ENCODE results near the gene KCNJ15. TPM values are rescaled to one million over a fixed set of nuclear protein-coding genes. Genes with fewer than 3 reads are reported as not detected.

The KCNJ15 gene
- total RNA-seq, 1 donor from 2014 or later, result 17.5 TPM

DNA sequence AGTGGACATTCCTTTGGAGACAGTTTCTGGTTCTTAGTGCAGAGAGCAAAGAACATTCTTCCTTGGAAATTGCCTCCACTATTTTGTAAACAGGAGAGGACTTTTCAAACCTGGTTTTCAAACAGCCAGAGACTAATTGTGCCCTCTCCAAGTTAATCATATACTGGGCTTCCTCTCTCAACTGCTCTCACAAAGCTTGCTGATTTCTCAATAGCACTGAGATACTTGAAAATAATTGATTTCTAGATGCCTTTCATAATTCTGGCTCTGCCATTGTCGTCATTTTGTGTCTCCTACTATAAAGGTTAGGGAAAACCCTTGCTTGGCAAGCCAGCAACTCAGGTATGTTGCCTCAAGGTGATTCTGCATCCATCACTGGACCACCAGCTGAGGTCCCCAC lies 56.0 kb downstream of the KCNJ15 start:
- intact Hi-C loops (cut with DNase I), result no loop called here
- Histone ChIP-seq H3K36me3 (no peaks in the 10 kb centered on the region), H3K27me3 (no peaks in the 10 kb centered on the region), H3K27ac (no peak overlapping the region), H3K4me3 (no peak overlapping the region), H3K9me3 (no peaks in the 10 kb centered on the region), H3K4me1 (peaks cover 0 to 3% of the 10 kb centered on the region in 2 donors)
- TF ChIP-seq CTCF (IDR thresholded peaks at IDR 0.05), result no peak
- DNase-seq (ENCODE audit: low spot score in 2 of 2), result no peak

GRCh38 chr21:38314558-38314957 lies 57.8 kb downstream of the KCNJ15 start:
- no peaks in the 10 kb centered on the region for H3K4me1 ChIP-seq
- no peaks in the 10 kb centered on the region for H3K27me3 ChIP-seq
- TF ChIP-seq CTCF (IDR thresholded peaks at IDR 0.05), result no peak
- no peak overlapping the region for H3K4me3 ChIP-seq
- no peak overlapping the region for H3K27ac ChIP-seq
- H3K9me3 ChIP-seq, result no peaks in the 10 kb centered on the region
- DNase-seq (ENCODE audit: low spot score in 2 of 2), result no peak
- H3K36me3 ChIP-seq, result no peaks in the 10 kb centered on the region
- intact Hi-C loops (cut with DNase I), result no loop called here

DNA sequence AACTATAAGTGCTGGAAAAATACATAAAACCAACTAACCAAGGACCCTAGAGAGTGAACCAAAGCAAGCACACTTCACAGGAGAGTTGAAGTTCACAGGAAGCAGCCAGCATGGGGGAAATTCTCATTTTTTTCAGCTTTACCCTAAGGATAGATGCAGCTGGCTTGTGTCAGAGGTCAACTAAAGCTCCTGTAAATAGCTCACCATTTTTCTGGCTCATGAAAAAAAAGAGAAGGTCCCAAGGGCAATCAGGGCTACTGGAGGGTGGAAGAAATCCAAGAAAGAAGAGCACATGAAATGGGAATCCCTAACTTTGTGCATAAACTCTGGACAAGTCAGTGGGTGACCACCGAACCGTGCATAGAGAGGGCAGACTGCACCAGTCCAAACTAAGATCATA lies 58.3 kb downstream of the KCNJ15 start:
- no peak for DNase-seq (ENCODE audit: low spot score in 2 of 2)
- TF ChIP-seq CTCF (IDR thresholded peaks at IDR 0.05), result no peak
- Histone ChIP-seq H3K9me3 (no peaks in the 10 kb centered on the region), H3K27me3 (no peaks in the 10 kb centered on the region), H3K4me1 (no peaks in the 10 kb centered on the region), H3K4me3 (no peak overlapping the region), H3K36me3 (no peaks in the 10 kb centered on the region), H3K27ac (no peak overlapping the region)
- intact Hi-C loops (cut with DNase I), result no loop called here

DNA sequence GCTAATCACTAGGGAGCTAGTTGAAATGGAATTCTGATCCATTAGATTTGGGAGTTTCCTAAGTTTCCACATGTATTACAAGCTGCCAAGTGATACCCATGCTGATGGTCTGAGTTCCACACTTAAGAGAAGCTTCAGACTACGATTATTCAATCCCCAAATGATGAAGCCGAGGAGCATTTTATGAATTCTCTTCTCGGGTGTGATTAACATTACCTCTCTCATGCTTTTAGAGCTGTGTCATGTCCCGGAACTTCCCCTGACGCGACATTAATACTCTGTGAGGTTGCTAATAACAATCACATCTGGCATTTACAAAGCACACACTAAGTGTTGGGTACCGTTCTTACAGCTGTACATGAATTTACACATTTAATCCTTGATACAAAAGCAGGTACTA lies 63.0 kb downstream of the KCNJ15 start:
- Histone ChIP-seq H3K9me3 (no peaks in the 10 kb centered on the region), H3K4me3 (no peak overlapping the region), H3K27me3 (no peaks in the 10 kb centered on the region), H3K27ac (no peak overlapping the region), H3K4me1 (no peaks in the 10 kb centered on the region), H3K36me3 (no peaks in the 10 kb centered on the region)
- intact Hi-C loops (cut with DNase I), result no loop called here
- no peak for DNase-seq (ENCODE audit: low spot score in 2 of 2)
- TF ChIP-seq CTCF (IDR thresholded peaks at IDR 0.05), result no peak

GRCh38 chr21:38321568-38321967 lies 64.8 kb downstream of the KCNJ15 start:
- no peak for DNase-seq (ENCODE audit: low spot score in 2 of 2)
- no peaks in the 10 kb centered on the region for H3K27me3 ChIP-seq
- intact Hi-C loops (cut with DNase I), result no loop called here
- TF ChIP-seq CTCF (IDR thresholded peaks at IDR 0.05), result no peak
- no peaks in the 10 kb centered on the region for H3K36me3 ChIP-seq
- H3K9me3 ChIP-seq, result no peaks in the 10 kb centered on the region
- H3K4me3 ChIP-seq, result no peak overlapping the region
- no peak overlapping the region for H3K27ac ChIP-seq
- no peaks in the 10 kb centered on the region for H3K4me1 ChIP-seq

- intact Hi-C loops (cut with DNase I), result no loop called here
Measured at GRCh38 chr21:38322311-38322950, 65.6 kb downstream of the KCNJ15 start.

More at GRCh38 chr21:38322311-38322950, 65.6 kb downstream of the KCNJ15 start:
- H3K4me1 ChIP-seq, result no peaks in the 10 kb centered on the region
- no peak for TF ChIP-seq CTCF (IDR thresholded peaks at IDR 0.05)
- H3K9me3 ChIP-seq, result no peaks in the 10 kb centered on the region
- H3K36me3 ChIP-seq, result no peaks in the 10 kb centered on the region
- no peak overlapping the region for H3K27ac ChIP-seq
- DNase-seq (ENCODE audit: low spot score in 2 of 2), result no peak
- no peaks in the 10 kb centered on the region for H3K27me3 ChIP-seq
- H3K4me3 ChIP-seq, result no peak overlapping the region
